HepG2 (cell line): ENCODE measurements around the gene GPR183. TPM values are rescaled to one million over a fixed set of nuclear protein-coding genes. Genes with fewer than 3 reads are reported as not detected.

ENCODE experiments used
- ATAC-seq: fragments of 200-7000 bp; cut with Tn5 transposase; 3 replicates; pipeline ENCODE4 v1.9.1; 2020; ENCODE audit warnings: mild to moderate bottlenecking, moderate library complexity
- BruUV-seq: library from RNA; stranded (reverse); fragments of 400-500 nt; replicated peaks from 2 replicates; lab custom pipeline; 2021; lab: Mats Ljungman, UMichigan
- CTCF ChIA-PET: fragments of 300-600 bp; formaldehyde crosslinking; extraction: SDS; loops from one replicate; lab custom pipeline; 2021; ENCODE audit warnings: low total read pairs, inconsistent platforms, low intra/inter-chr PET ratio; lab: Yijun Ruan, JAX
- POLR2A ChIA-PET: fragments of 350-600 bp; sonication (Branson Sonifier 250); formaldehyde crosslinking; loops from one replicate; lab custom pipeline; 2020; ENCODE audit warnings: antibody characterized with exemption, inconsistent platforms; lab: Yijun Ruan, JAX
- DNase-seq: peaks from one replicate; pipeline ENCODE4 v3.0.0-alpha.2; 2015; ENCODE audit warnings: low spot score
- FAIRE-seq: peaks from 3 replicates; lab custom pipeline; 2011; peaks lifted over from hg19 to GRCh38; lab: Jason Lieb, UNC
- H2AFZ ChIP-seq: one replicate; pipeline ENCODE4 v1.6.1; 2011; ENCODE audit warnings: low read length, inconsistent platforms
- H3K27ac ChIP-seq: fragments of 300-600 bp; 3 replicates; pipeline ENCODE4 v1.8.0; 2011; ENCODE audit warnings: mixed run types, mild to moderate bottlenecking, mixed read lengths, low read length, inconsistent platforms; ENCODE audit not compliant: insufficient read depth; ENCODE audit errors: extremely low read length
- H3K27me3 ChIP-seq, 2 experiments: fragments of 200-600 bp in 1 of 2; 2 replicates in 1 of 2; 3 replicates in 1 of 2; pipeline versions ENCODE4 v1.6.0 to v1.8.0; 2011; ENCODE audit warnings: low read length in 2 of 2, mild to moderate bottlenecking in 2 of 2, moderate library complexity in 2 of 2, inconsistent platforms in 1 of 2; ENCODE audit not compliant: insufficient read depth in 2 of 2, control insufficient read depth in 1 of 2
- H3K36me3 ChIP-seq, 2 experiments: fragments of 200-600 bp in 1 of 2; replicated peaks in 1 of 2; 2 replicates in 1 of 2; 3 replicates in 1 of 2; pipeline versions ENCODE4 v1.5.1 to v1.8.0; 2011; ENCODE audit warnings: low read length in 2 of 2, inconsistent platforms in 1 of 2; ENCODE audit not compliant: insufficient read depth in 2 of 2, control insufficient read depth in 1 of 2
- H3K4me1 ChIP-seq: 2 replicates; pipeline ENCODE4 v1.5.1; 2012; ENCODE audit warnings: low read length, inconsistent platforms; ENCODE audit not compliant: insufficient read depth
- H3K4me2 ChIP-seq: 2 replicates; pipeline ENCODE4 v1.6.0; 2011; ENCODE audit warnings: low read depth, low read length, inconsistent platforms
- H3K4me3 ChIP-seq, 3 experiments: fragments of 200-600 bp in 1 of 3; sonication (generic), shearing (Covaris generic) in 1 of 3; replicated peaks in 1 of 3; 2 replicates each; pipeline ENCODE4 v1.5.1; 2011 to 2016; ENCODE audit warnings: low read length in 3 of 3, inconsistent platforms in 2 of 3, low read depth in 2 of 3, mild to moderate bottlenecking in 2 of 3, control low read depth in 1 of 3, mixed read lengths in 1 of 3; ENCODE audit not compliant: insufficient read depth in 1 of 3
- H3K79me2 ChIP-seq: one replicate; pipeline ENCODE4 v1.6.1; 2011; ENCODE audit warnings: low read length, inconsistent platforms; ENCODE audit not compliant: insufficient read depth
- H3K9ac ChIP-seq: 2 replicates; pipeline ENCODE4 v1.6.0; 2011; ENCODE audit warnings: mild to moderate bottlenecking, low read depth, low read length, inconsistent platforms; ENCODE audit not compliant: insufficient read depth
- H3K9me3 ChIP-seq: 2 replicates; pipeline ENCODE4 v1.5.1; 2012; ENCODE audit warnings: mild to moderate bottlenecking, low read length
- H4K20me1 ChIP-seq: 2 replicates; pipeline ENCODE4 v1.6.0; 2011; ENCODE audit warnings: inconsistent platforms, mild to moderate bottlenecking, low read length, moderate library complexity; ENCODE audit not compliant: insufficient read depth
- DMAP1 ChIP-seq: IDR thresholded peaks from 2 replicates; pipeline ENCODE4 v1.6.1; 2016
- FOSL1 ChIP-seq: sonication (generic); formaldehyde crosslinking; IDR thresholded peaks from 2 replicates; pipeline ENCODE4 v1.9.0; 2021; ENCODE audit warnings: missing genetic modification reagents, borderline replicate concordance
- MZF1 ChIP-seq: sonication (generic); formaldehyde crosslinking; IDR thresholded peaks from 2 replicates; pipeline ENCODE4 v1.8.1; 2023; ENCODE audit warnings: mild to moderate bottlenecking, missing genetic modification reagents, borderline replicate concordance
- NFIC ChIP-seq: IDR thresholded peaks from 2 replicates; pipeline ENCODE4 v1.6.1; 2012; ENCODE audit warnings: mild to moderate bottlenecking, low read length, inconsistent platforms
- NFYC ChIP-seq: IDR thresholded peaks from 2 replicates; pipeline ENCODE4 v1.6.1; 2016; ENCODE audit warnings: missing genetic modification reagents, missing compliant biosample characterization
- NR3C1 ChIP-seq: sonication (generic); formaldehyde crosslinking; IDR thresholded peaks from 2 replicates; pipeline ENCODE4 v1.4.0; 2020; ENCODE audit warnings: missing genetic modification reagents
- ONECUT2 ChIP-seq: sonication (generic); formaldehyde crosslinking; IDR thresholded peaks from 2 replicates; pipeline ENCODE4 v1.4.0; 2020; ENCODE audit warnings: missing genetic modification reagents
- TBP ChIP-seq: sonication (generic); formaldehyde crosslinking; IDR thresholded peaks from 2 replicates; pipeline ENCODE4 v1.5.0; 2020; ENCODE audit warnings: missing genetic modification reagents
- TCF7 ChIP-seq: sonication (generic); IDR thresholded peaks from 2 replicates; pipeline ENCODE4 v1.6.1; 2016; ENCODE audit warnings: antibody characterized with exemption, low read depth
- TIGD3 ChIP-seq: sonication (generic); formaldehyde crosslinking; IDR thresholded peaks from 2 replicates; pipeline ENCODE4 v1.5.1; 2020; ENCODE audit warnings: mild to moderate bottlenecking, missing genetic modification reagents, borderline replicate concordance
- WIZ ChIP-seq: sonication (generic); formaldehyde crosslinking; IDR thresholded peaks from 2 replicates; pipeline ENCODE4 v1.5.1; 2020; ENCODE audit warnings: mild to moderate bottlenecking, missing genetic modification reagents
- ZMYM3 ChIP-seq: sonication (generic); formaldehyde crosslinking; IDR thresholded peaks from 2 replicates; pipeline ENCODE4 v1.5.1; 2020; ENCODE audit warnings: mild to moderate bottlenecking, missing genetic modification reagents
- ZNF101 ChIP-seq: sonication (generic); formaldehyde crosslinking; IDR thresholded peaks from 2 replicates; pipeline ENCODE4 v1.4.0; 2020; ENCODE audit warnings: mild to moderate bottlenecking, low read depth, missing genetic modification reagents, borderline replicate concordance
- ZNF383 ChIP-seq: sonication (generic); formaldehyde crosslinking; IDR thresholded peaks from 2 replicates; pipeline ENCODE4 v1.4.0; 2020; ENCODE audit warnings: missing genetic modification reagents, mild to moderate bottlenecking, borderline replicate concordance
- WGBS: methylation state at CpG from one replicate; pipeline ENCODE4 v1.1.6; 2017; ENCODE audit warnings: low lambda C conversion rate; 5-methylcytosine and 5-hydroxymethylcytosine counted together
- in situ Hi-C: cut with HindIII; loops from 2 replicates; pipeline ENCODE4 v1.10.0; 2017; ENCODE audit warnings: low pct_unique_long_range_greater_than_20kb; ENCODE audit not compliant: extremely low pct_ligation_motif_present
- intact Hi-C: fragments of 100-400 bp; cut with micrococcal nuclease; formaldehyde crosslinking; loops from one replicate; pipeline ENCODE4 v1.10.0; 2022; ENCODE audit not compliant: unreplicated experiment
- polyA plus RNA-seq, 8 experiments: library from polyadenylated mRNA; depleted of rRNA in 3 of 8; stranded (reverse) in 7 of 8; unstranded in 1 of 8; fragments of >200 nt; fragmentation: Illumina TruSeq in 4 of 8; extraction: Trizol in 4 of 8; gene quantifications; 2 replicates each; pipeline versions ENCODE4 v1.2.1 to v1.2.3, GENCODE V29; 2011 to 2016; ENCODE audit warnings: low read depth in 4 of 8, missing spikeins in 1 of 8, mixed read lengths in 1 of 8; ENCODE audit not compliant: insufficient read depth in 1 of 8
- total RNA-seq, 5 experiments: library from RNA; depleted of rRNA; stranded (reverse); fragments of >200 nt; fragmentation: Illumina TruSeq; extraction: Trizol; gene quantifications; 2 replicates each; pipeline ENCODE4 v1.2.3, GENCODE V29; 2016; ENCODE audit warnings: low read depth in 1 of 5
- TF ChIP-seq, protein P1 (sequence below): IDR thresholded peaks from 2 replicates; pipeline ENCODE4 v1.6.1; 2016; ENCODE audit warnings: low read depth, borderline replicate concordance
- TF ChIP-seq, protein P2 (sequence below): IDR thresholded peaks from 2 replicates; pipeline ENCODE4 v1.6.1; 2016; ENCODE audit warnings: missing compliant biosample characterization, missing genetic modification reagents, borderline replicate concordance

Gene GPR183
- total and polyA plus RNA-seq, 2 of the 13 experiments (the other 11 are each of a cell fraction or from before 2014, with no cell fraction given), result not detected

DNA sequence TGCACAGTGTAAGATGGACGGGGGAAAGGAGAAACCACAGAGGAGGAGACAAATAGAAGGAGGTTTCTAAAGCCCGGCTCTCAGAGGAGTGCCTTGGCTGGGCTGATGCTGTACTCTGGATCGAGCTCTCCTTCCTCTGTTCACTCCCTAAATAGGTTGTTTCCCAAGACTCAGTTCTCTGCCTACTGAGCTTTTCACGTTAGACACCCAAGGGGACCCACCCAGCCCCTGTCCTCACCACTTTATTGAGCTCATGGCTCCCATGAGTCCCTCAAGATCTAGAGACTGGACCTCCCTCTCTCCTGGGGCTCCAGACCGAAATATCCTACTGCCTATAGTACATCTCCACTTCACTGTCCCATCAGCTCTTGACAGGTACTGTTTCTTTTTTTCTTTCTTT, 38.1 kb upstream of the GPR183 start:
- 94% methylated on average over 5 of the region's 5 CpGs for WGBS
- intact Hi-C loops, result no loop called here
- no peak for TF ChIP-seq MZF1 (CRISPR knock-in tag)
- TF ChIP-seq ZNF101 (CRISPR knock-in tag), result no peak
- TF ChIP-seq ZMYM3 (CRISPR knock-in tag), result no peak
- TF ChIP-seq NFIC, result no peak
- TF ChIP-seq, protein P1, sequence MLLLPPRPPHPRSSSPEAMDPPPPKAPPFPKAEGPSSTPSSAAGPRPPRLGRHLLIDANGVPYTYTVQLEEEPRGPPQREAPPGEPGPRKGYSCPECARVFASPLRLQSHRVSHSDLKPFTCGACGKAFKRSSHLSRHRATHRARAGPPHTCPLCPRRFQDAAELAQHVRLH (CRISPR knock-in tag), result no peak
- no peak overlapping the region for H3K27ac ChIP-seq
- no peaks in the 10 kb centered on the region for H3K79me2 ChIP-seq
- H3K4me1 ChIP-seq, result no peaks in the 10 kb centered on the region
- FAIRE-seq (no peak), ATAC-seq (no peak), DNase-seq (no peak)
- ChIA-PET CTCF (no interaction called here), POLR2A (no interaction called here)
- H4K20me1 ChIP-seq, result no peaks in the 10 kb centered on the region
- no peak overlapping the region for H3K4me3 ChIP-seq
- no peaks in the 10 kb centered on the region for H3K9me3 ChIP-seq
- in situ Hi-C loops, result no loop called here
- H2AFZ ChIP-seq, result no peak overlapping the region
- no peak overlapping the region for H3K9ac ChIP-seq
- H3K4me2 ChIP-seq, result no peak overlapping the region
- BruUV-seq, result no TSS peak
- H3K27me3 ChIP-seq, result no peaks in the 10 kb centered on the region; a peak in 1 of 5 replicates
- peaks cover 5 to 68% of the 10 kb centered on the region in 2 experiments; a peak in 4 of 5 replicates for H3K36me3 ChIP-seq

GRCh38 chr13:99344610-99345208, 37.5 kb upstream of the GPR183 start:
- Histone ChIP-seq H4K20me1 (no peaks in the 10 kb centered on the region), H2AFZ (no peak overlapping the region), H3K9ac (no peak overlapping the region), H3K79me2 (no peaks in the 10 kb centered on the region), H3K27ac (no peak overlapping the region), H3K4me2 (no peak overlapping the region), H3K4me3 (no peak overlapping the region), H3K36me3 (peaks cover 5 to 73% of the 10 kb centered on the region in 2 experiments; a peak in 4 of 5 replicates), H3K9me3 (no peaks in the 10 kb centered on the region), H3K4me1 (no peaks in the 10 kb centered on the region), H3K27me3 (no peaks in the 10 kb centered on the region; a peak in 1 of 5 replicates)
- BruUV-seq, result no TSS peak
- TF ChIP-seq, protein P2, sequence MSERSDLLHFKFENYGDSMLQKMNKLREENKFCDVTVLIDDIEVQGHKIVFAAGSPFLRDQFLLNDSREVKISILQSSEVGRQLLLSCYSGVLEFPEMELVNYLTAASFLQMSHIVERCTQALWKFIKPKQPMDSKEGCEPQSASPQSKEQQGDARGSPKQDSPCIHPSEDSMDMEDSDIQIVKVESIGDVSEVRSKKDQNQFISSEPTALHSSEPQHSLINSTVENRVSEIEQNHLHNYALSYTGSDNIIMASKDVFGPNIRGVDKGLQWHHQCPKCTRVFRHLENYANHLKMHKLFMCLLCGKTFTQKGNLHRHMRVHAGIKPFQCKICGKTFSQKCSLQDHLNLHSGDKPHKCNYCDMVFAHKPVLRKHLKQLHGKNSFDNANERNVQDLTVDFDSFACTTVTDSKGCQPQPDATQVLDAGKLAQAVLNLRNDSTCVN (CRISPR knock-in tag), result no peak
- TF ChIP-seq TBP (CRISPR knock-in tag) (no peak), ONECUT2 (CRISPR knock-in tag) (no peak), WIZ (no peak), FOSL1 (CRISPR knock-in tag) (no peak), NFYC (CRISPR knock-in tag) (no peak), NR3C1 (CRISPR knock-in tag) (no peak), TCF7 (no peak), ZNF383 (CRISPR knock-in tag) (no peak), DMAP1 (CRISPR knock-in tag) (no peak), ZNF101 (CRISPR knock-in tag) (no peak), TIGD3 (CRISPR knock-in tag) (no peak)
- no peak for ATAC-seq
- no peak for FAIRE-seq
- no peak for DNase-seq
- intact Hi-C loops (no loop called here), in situ Hi-C loops (no loop called here)
- POLR2A ChIA-PET, result no interaction called here
- WGBS, result 98% methylated on average over 6 of the region's 6 CpGs
- CTCF ChIA-PET, result no interaction called here
